ENCODE results near the gene DXO. TPM values are rescaled to one million over a fixed set of nuclear protein-coding genes. Genes with fewer than 3 reads are reported as not detected.
A peak's percentile ranks its signal among the peaks of the same experiment; 100 is the strongest.

The DXO gene
- total and polyA plus RNA-seq, 2 of the 13 experiments (the other 11 are each of a cell fraction or from before 2014, with no cell fraction given): 18.6 to 26.2 TPM

DNA sequence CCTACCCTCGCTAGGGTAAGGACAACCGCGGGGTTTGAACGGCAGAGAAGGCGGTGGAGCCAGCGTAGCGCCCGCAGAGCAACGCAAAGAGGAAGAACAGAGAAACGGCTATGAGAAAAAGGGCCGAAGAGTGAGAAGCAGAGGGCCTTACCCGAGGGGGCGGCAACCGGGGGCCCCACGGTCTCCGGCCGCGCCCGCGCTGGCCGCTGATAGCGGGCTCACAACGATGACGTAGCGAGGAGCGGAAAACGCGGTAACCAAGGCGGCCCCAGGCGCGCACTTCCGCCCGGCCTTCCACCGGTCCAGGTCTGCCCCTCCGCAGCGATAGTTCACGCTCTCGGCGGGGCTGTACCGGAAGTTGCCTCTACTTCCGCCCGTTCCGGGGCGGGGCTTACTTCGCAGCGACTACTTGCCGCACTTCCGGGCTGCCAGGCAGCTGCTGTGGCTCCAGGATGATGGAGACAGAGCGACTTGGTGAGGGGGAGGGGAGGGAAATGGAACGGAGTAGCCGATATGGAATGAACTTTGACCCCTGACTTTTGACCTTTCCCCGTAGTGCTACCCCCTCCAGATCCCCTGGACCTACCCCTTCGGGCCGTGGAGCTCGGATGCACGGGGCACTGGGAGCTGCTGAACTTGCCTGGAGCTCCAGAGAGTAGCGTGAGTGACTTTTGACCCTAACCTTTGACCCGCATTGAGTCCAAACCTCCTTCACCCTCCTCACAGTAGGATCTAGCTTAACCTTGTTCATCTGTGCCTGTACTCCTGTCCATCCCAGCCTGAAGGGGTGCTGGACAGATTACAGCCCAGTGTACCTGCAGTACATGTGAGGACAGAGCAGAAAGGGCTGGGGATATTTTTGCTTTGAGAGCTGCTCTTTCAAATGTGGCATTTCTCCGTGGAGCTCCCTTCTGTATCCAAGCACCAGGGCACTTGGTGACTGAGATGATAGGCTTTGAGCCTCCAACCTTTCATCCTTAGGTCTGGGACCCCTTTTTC, 12.9 kb downstream of the DXO start, which contains the start of the genes NELFE and SKIC2 (continued):
- TF ChIP-seq ZNF34 (CRISPR knock-in tag; IDR thresholded peaks at IDR 0.05; ENCODE audit: borderline replicate concordance): no peak; the same call in 1 of the 2 replicates
- no peak for TF ChIP-seq ARID2 (CRISPR knock-in tag; IDR thresholded peaks at IDR 0.05; ENCODE audit: borderline replicate concordance)
- TF ChIP-seq REL (CRISPR knock-in tag; conservative IDR thresholded peaks at IDR 0.05): peak; percentile 64; the same call in 1 of the 2 replicates
- TF ChIP-seq PAX8 (CRISPR knock-in tag; IDR thresholded peaks at IDR 0.05; ENCODE audit: borderline replicate concordance): no peak
- 0 out of 2 replicates have a peak, but pooled peaks have one; percentile 53 for TF ChIP-seq ZSCAN29 (CRISPR knock-in tag; conservative IDR thresholded peaks at IDR 0.05)
- peak; percentile 98 for TF ChIP-seq ZNF501 (CRISPR knock-in tag; IDR thresholded peaks at IDR 0.05)
- 0 out of 2 replicates have a peak, but pooled peaks have one; percentile 86 for TF ChIP-seq NFATC3 (CRISPR knock-in tag; IDR thresholded peaks at IDR 0.05)
- peak; percentile 95 for TF ChIP-seq POGZ (CRISPR knock-in tag; IDR thresholded peaks at IDR 0.05)
- TF ChIP-seq ZNF335 (CRISPR knock-in tag; IDR thresholded peaks at IDR 0.05): peak; percentile 96
- TF ChIP-seq, protein P1, sequence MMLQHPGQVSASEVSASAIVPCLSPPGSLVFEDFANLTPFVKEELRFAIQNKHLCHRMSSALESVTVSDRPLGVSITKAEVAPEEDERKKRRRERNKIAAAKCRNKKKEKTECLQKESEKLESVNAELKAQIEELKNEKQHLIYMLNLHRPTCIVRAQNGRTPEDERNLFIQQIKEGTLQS (CRISPR knock-in tag; IDR thresholded peaks at IDR 0.05): peak; percentile 11; the same call in 1 of the 2 replicates
- TF ChIP-seq THYN1 (CRISPR knock-in tag; IDR thresholded peaks at IDR 0.05; ENCODE audit: borderline replicate concordance, low read depth): no peak
- no peak for TF ChIP-seq TCF12 (IDR thresholded peaks at IDR 0.05)
- 0 out of 2 replicates have a peak, but pooled peaks have one; percentile 56 for TF ChIP-seq TCF12 (CRISPR knock-in tag; IDR thresholded peaks at IDR 0.05)
- no peak for TF ChIP-seq MAFG (CRISPR knock-in tag; IDR thresholded peaks at IDR 0.05)
- TF ChIP-seq, protein P2, sequence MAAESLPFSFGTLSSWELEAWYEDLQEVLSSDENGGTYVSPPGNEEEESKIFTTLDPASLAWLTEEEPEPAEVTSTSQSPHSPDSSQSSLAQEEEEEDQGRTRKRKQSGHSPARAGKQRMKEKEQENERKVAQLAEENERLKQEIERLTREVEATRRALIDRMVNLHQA (CRISPR knock-in tag; IDR thresholded peaks at IDR 0.05): 0 out of 2 replicates have a peak, but pooled peaks have one; percentile 14
- TF ChIP-seq ZNF367 (CRISPR knock-in tag; IDR thresholded peaks at IDR 0.05; ENCODE audit: borderline replicate concordance): no peak
- TF ChIP-seq TAF1 (CRISPR knock-in tag; IDR thresholded peaks at IDR 0.05): peak; percentile 96
- no peak for TF ChIP-seq ZNF225 (CRISPR knock-in tag; IDR thresholded peaks at IDR 0.05)
- no peak for TF ChIP-seq ZNF343 (CRISPR knock-in tag; IDR thresholded peaks at IDR 0.05)
- TF ChIP-seq CREM (IDR thresholded peaks at IDR 0.05): peak; percentile 99
- TF ChIP-seq CREM (CRISPR knock-in tag; IDR thresholded peaks at IDR 0.05): peak; percentile 89
- no peak for TF ChIP-seq ZNF121 (CRISPR knock-in tag; IDR thresholded peaks at IDR 0.05)
- TF ChIP-seq NBN (conservative IDR thresholded peaks at IDR 0.05): no peak
- TF ChIP-seq NCOA2 (CRISPR knock-in tag; IDR thresholded peaks at IDR 0.05): peak; percentile 52
- TF ChIP-seq, protein P3, sequence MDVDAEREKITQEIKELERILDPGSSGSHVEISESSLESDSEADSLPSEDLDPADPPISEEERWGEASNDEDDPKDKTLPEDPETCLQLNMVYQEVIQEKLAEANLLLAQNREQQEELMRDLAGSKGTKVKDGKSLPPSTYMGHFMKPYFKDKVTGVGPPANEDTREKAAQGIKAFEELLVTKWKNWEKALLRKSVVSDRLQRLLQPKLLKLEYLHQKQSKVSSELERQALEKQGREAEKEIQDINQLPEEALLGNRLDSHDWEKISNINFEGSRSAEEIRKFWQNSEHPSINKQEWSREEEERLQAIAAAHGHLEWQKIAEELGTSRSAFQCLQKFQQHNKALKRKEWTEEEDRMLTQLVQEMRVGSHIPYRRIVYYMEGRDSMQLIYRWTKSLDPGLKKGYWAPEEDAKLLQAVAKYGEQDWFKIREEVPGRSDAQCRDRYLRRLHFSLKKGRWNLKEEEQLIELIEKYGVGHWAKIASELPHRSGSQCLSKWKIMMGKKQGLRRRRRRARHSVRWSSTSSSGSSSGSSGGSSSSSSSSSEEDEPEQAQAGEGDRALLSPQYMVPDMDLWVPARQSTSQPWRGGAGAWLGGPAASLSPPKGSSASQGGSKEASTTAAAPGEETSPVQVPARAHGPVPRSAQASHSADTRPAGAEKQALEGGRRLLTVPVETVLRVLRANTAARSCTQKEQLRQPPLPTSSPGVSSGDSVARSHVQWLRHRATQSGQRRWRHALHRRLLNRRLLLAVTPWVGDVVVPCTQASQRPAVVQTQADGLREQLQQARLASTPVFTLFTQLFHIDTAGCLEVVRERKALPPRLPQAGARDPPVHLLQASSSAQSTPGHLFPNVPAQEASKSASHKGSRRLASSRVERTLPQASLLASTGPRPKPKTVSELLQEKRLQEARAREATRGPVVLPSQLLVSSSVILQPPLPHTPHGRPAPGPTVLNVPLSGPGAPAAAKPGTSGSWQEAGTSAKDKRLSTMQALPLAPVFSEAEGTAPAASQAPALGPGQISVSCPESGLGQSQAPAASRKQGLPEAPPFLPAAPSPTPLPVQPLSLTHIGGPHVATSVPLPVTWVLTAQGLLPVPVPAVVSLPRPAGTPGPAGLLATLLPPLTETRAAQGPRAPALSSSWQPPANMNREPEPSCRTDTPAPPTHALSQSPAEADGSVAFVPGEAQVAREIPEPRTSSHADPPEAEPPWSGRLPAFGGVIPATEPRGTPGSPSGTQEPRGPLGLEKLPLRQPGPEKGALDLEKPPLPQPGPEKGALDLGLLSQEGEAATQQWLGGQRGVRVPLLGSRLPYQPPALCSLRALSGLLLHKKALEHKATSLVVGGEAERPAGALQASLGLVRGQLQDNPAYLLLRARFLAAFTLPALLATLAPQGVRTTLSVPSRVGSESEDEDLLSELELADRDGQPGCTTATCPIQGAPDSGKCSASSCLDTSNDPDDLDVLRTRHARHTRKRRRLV (CRISPR knock-in tag; IDR thresholded peaks at IDR 0.05): 0 out of 2 replicates have a peak, but pooled peaks have one; percentile 61
- TF ChIP-seq ZNF773 (CRISPR knock-in tag; IDR thresholded peaks at IDR 0.05; ENCODE audit: borderline replicate concordance): no peak

All from HepG2 (cell line).